Calu3 (cell line): ENCODE measurements around the gene VSIG10. TPM values are rescaled to one million over a fixed set of nuclear protein-coding genes. Genes with fewer than 3 reads are reported as not detected.
A peak's percentile ranks its signal among the peaks of the same experiment; 100 is the strongest.

ENCODE experiments used
- BruUV-seq: library from RNA; stranded (reverse); fragments of 400-500 nt; replicated peaks from 2 replicates; lab custom pipeline; 2021; lab: Mats Ljungman, UMichigan
- CTCF ChIA-PET: fragments of 300-600 bp; sonication (Branson Sonifier 250); formaldehyde crosslinking; loops from one replicate; lab custom pipeline; 2022; ENCODE audit warnings: antibody characterized with exemption; lab: Charles Lee
- DNase-seq: peaks from one replicate; pipeline ENCODE4 v3.0.0; 2022
- H3K27ac Mint-ChIP-seq: one replicate; pipeline ENCODE4 v1.8.0; 2022; ENCODE audit warnings: mixed read lengths; ENCODE audit not compliant: unreplicated experiment
- H3K27me3 Mint-ChIP-seq: one replicate; pipeline ENCODE4 v1.8.0; 2022; ENCODE audit warnings: mixed read lengths; ENCODE audit not compliant: unreplicated experiment
- H3K36me3 Mint-ChIP-seq: one replicate; pipeline ENCODE4 v1.8.0; 2022; ENCODE audit warnings: mild to moderate bottlenecking, moderate library complexity, mixed read lengths; ENCODE audit not compliant: insufficient read depth, unreplicated experiment
- H3K4me1 Mint-ChIP-seq: one replicate; pipeline ENCODE4 v1.8.0; 2022; ENCODE audit warnings: mild to moderate bottlenecking, low read depth, mixed read lengths; ENCODE audit not compliant: unreplicated experiment
- H3K4me3 Mint-ChIP-seq: one replicate; pipeline ENCODE4 v1.8.0; 2022; ENCODE audit warnings: mild to moderate bottlenecking, low read depth, moderate library complexity, mixed read lengths; ENCODE audit not compliant: unreplicated experiment
- H3K9me3 Mint-ChIP-seq: one replicate; pipeline ENCODE4 v1.8.0; 2022; ENCODE audit warnings: low read depth, mixed read lengths; ENCODE audit not compliant: unreplicated experiment
- intact Hi-C: fragments of 100-400 bp; cut with micrococcal nuclease; formaldehyde crosslinking; loops from one replicate; pipeline ENCODE4 v1.10.0; 2022; ENCODE audit not compliant: unreplicated experiment
- total RNA-seq: library from RNA; stranded (reverse); gene quantifications from 2 replicates; pipeline ENCODE4 v1.2.3, GENCODE V29; 2022
- TF ChIP-seq, protein P1 (sequence below): fragments of 200-600 bp; IDR thresholded peaks from one replicate; pipeline ENCODE4 v1.8.0; 2022; ENCODE audit warnings: antibody characterized with exemption; ENCODE audit not compliant: unreplicated experiment

The VSIG10 gene
- total RNA-seq, 1 experiment from 2014 or later = 53.6 TPM

GRCh38 chr12:118052324-118053070 is 51.3 kb downstream of the VSIG10 start:
- peak overlapping the region; percentile 48 for H3K4me3 Mint-ChIP-seq
- no TSS peak for BruUV-seq
- CTCF ChIA-PET = no interaction called here
- no peaks in the 10 kb centered on the region for H3K27me3 Mint-ChIP-seq
- DNase-seq = peak; percentile 90
- intact Hi-C loops = loop anchor here (1.0 to 10.0 kb wide), 2 partner anchors 10 to 322 kb away; partner anchors contain the start of genes SUDS3 and TAOK3
- TF ChIP-seq, protein P1, sequence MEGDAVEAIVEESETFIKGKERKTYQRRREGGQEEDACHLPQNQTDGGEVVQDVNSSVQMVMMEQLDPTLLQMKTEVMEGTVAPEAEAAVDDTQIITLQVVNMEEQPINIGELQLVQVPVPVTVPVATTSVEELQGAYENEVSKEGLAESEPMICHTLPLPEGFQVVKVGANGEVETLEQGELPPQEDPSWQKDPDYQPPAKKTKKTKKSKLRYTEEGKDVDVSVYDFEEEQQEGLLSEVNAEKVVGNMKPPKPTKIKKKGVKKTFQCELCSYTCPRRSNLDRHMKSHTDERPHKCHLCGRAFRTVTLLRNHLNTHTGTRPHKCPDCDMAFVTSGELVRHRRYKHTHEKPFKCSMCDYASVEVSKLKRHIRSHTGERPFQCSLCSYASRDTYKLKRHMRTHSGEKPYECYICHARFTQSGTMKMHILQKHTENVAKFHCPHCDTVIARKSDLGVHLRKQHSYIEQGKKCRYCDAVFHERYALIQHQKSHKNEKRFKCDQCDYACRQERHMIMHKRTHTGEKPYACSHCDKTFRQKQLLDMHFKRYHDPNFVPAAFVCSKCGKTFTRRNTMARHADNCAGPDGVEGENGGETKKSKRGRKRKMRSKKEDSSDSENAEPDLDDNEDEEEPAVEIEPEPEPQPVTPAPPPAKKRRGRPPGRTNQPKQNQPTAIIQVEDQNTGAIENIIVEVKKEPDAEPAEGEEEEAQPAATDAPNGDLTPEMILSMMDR = no peak
- H3K27ac Mint-ChIP-seq = peak overlapping the region; percentile 97
- H3K9me3 Mint-ChIP-seq = no peaks in the 10 kb centered on the region
- peaks cover 47% of the 10 kb centered on the region for H3K4me1 Mint-ChIP-seq
- H3K36me3 Mint-ChIP-seq = peaks cover 48% of the 10 kb centered on the region

DNA sequence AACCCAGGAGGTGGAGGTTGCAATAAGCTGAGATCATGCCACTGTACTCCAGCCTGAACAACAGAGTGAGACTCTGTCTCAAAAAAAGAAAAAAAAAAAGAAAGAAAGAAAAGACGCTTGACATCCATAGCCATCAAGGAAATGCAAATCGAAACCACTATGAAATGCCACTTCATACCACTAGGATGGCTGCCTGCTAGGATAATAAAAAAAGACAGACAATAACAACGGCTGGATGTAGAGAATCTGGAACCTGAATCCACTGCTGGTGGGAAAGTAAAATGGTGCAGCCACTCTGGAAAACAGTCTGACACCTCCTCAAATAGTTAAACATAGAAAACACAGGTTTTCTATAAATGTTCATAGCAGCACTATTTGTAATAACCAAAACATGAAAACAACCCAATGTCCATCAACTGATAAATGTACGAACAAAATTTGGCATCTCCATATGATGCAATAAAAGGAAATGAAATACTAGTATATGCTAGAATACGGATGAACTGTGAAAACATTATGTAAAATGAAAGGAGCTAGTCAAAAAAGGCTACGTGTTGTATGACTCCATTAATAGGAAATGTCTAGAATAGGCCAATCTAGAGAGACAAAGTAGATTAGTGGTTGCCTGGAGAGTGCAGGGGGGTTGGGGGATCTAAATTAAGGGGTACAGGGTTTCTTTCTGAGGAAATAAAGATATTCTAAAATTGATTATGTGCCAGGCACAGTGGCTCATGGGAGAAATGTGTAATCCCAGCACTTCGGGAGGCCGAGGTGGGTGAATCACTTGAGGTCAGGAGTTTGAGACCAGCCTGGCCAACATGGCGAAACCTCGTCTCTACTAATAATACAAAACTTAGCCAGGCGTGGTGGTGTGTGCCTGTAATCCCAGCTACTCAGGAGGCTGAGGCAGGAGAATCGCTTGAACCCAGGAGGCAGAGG is 52.6 kb downstream of the VSIG10 start:
- Mint-ChIP-seq H3K9me3 (no peaks in the 10 kb centered on the region), H3K36me3 (peaks cover 48% of the 10 kb centered on the region), H3K4me1 (peaks cover 42% of the 10 kb centered on the region), H3K4me3 (no peak overlapping the region), H3K27ac (peak overlapping the region; percentile 57), H3K27me3 (no peaks in the 10 kb centered on the region)
- intact Hi-C loops = loop anchor here (10.0 kb wide), 1 partner anchor 324 kb away; the partner anchor contains the start of genes SUDS3 and TAOK3
- no peak for DNase-seq
- CTCF ChIA-PET = no interaction called here
- no TSS peak for BruUV-seq
- TF ChIP-seq, protein P1 = no peak

GRCh38 chr12:118046430-118046829 is 57.4 kb downstream of the VSIG10 start:
- CTCF ChIA-PET = no interaction called here
- H3K9me3 Mint-ChIP-seq = no peaks in the 10 kb centered on the region
- H3K4me1 Mint-ChIP-seq = peaks cover 10% of the 10 kb centered on the region
- no peaks in the 10 kb centered on the region for H3K27me3 Mint-ChIP-seq
- TF ChIP-seq, protein P1 = no peak
- no TSS peak for BruUV-seq
- H3K27ac Mint-ChIP-seq = no peak overlapping the region
- DNase-seq = no peak
- intact Hi-C loops = no loop called here
- no peak overlapping the region for H3K4me3 Mint-ChIP-seq
- H3K36me3 Mint-ChIP-seq = peaks cover 69% of the 10 kb centered on the region

- no peaks in the 10 kb centered on the region for H3K9me3 Mint-ChIP-seq
- H3K4me3 Mint-ChIP-seq = no peak overlapping the region
- no peaks in the 10 kb centered on the region for H3K4me1 Mint-ChIP-seq
- H3K36me3 Mint-ChIP-seq = peaks cover 63% of the 10 kb centered on the region
- no peaks in the 10 kb centered on the region for H3K27me3 Mint-ChIP-seq
- intact Hi-C loops = no loop called here
- no peak for DNase-seq
- BruUV-seq = no TSS peak
- CTCF ChIA-PET = no interaction called here
- TF ChIP-seq, protein P1 = no peak
- no peak overlapping the region for H3K27ac Mint-ChIP-seq
Measured at GRCh38 chr12:118044577-118044976, 59.2 kb downstream of the VSIG10 start.
